Measurements from ENCODE around the gene SRRD. TPM values are rescaled to one million over a fixed set of nuclear protein-coding genes. Genes with fewer than 3 reads are reported as not detected.

The SRRD gene
- total and polyA plus RNA-seq, 8 donors = 4.0 to 64.2 (median 10.0) TPM

DNA sequence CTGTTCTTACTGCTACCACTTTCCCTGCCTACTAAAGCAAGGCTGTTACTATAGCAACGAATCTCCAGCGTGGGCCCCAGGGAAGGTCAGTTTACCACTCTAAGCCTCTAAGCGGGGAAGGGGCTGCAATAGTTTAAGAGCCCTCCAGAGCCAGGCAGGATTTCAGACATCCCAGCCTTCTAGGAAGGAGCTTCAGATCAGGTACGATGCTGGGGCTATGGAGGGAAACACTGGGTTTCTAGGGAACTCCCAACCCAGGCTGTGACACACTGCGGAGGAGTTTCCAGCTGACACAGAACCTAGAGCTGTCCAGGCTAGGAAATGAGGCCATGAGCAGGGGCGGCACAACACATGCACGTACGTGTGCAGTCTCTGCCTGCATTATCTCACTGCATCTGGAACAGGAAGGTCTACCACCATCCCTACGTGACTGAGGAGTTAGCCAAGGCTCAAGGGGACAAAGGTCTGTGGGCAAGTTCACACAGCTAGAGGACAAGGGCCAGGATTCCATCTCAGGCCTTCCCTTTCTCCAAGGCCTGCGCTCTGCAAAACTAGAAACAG, 20.5 kb upstream of the SRRD start:
- WGBS, 5 donors = 69 to 79% (median 75%) methylated on average over 10 of the region's 10 CpGs
- intact Hi-C loops (cut with DNase I; ENCODE audit: low total_unique reads) = loop anchor here (5.0 kb wide), 1 partner anchor 66 kb away; no protein-coding TSS in a partner anchor
- H3K27me3 ChIP-seq = no peaks in the 10 kb centered on the region
- H3K36me3 ChIP-seq = peaks cover 44 to 94% (median 91%) of the 10 kb centered on the region in 4 donors
- DNase-seq = peak in 1 of 2 donors; percentile 41
- no peak overlapping the region for H3K4me3 ChIP-seq
- H3K27ac ChIP-seq = no peak overlapping the region
- H3K4me1 ChIP-seq = peaks cover 0 to 12% (median 4%) of the 10 kb centered on the region in 4 donors
- TF ChIP-seq POLR2AphosphoS5 (IDR thresholded peaks at IDR 0.05) (no peak), POLR2A (IDR thresholded peaks at IDR 0.05) (no peak), EP300 (IDR thresholded peaks at IDR 0.05) (no peak)
- TF ChIP-seq, protein P1, sequence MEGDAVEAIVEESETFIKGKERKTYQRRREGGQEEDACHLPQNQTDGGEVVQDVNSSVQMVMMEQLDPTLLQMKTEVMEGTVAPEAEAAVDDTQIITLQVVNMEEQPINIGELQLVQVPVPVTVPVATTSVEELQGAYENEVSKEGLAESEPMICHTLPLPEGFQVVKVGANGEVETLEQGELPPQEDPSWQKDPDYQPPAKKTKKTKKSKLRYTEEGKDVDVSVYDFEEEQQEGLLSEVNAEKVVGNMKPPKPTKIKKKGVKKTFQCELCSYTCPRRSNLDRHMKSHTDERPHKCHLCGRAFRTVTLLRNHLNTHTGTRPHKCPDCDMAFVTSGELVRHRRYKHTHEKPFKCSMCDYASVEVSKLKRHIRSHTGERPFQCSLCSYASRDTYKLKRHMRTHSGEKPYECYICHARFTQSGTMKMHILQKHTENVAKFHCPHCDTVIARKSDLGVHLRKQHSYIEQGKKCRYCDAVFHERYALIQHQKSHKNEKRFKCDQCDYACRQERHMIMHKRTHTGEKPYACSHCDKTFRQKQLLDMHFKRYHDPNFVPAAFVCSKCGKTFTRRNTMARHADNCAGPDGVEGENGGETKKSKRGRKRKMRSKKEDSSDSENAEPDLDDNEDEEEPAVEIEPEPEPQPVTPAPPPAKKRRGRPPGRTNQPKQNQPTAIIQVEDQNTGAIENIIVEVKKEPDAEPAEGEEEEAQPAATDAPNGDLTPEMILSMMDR (IDR thresholded peaks at IDR 0.05) = no peak
- H3K9me3 ChIP-seq = no peaks in the 10 kb centered on the region

DNA sequence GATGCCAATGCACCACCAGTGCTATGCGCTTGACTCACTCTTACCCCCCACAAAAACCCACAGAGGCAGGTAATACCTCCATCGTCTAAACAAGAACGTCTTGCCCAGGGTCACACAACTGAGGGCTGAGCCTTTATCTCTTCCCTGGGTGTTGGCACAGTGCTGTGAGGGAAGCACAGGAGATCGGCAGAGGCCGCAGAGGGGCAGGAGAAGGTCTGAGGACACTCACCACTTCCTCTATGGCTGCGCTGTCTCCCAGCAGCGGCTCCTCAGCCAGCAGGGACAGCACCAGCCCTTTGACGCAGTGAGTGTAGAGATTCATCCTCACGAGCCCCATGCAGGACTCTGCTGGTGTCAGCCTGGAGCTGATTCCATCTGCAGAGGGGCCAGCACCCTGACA, 20.0 kb upstream of the SRRD start:
- intact Hi-C loops (cut with DNase I; ENCODE audit: low total_unique reads) = loop anchor here (5.0 kb wide), 1 partner anchor 66 kb away; no protein-coding TSS in a partner anchor
- peaks cover 45 to 94% (median 91%) of the 10 kb centered on the region in 4 donors for H3K36me3 ChIP-seq

DNA sequence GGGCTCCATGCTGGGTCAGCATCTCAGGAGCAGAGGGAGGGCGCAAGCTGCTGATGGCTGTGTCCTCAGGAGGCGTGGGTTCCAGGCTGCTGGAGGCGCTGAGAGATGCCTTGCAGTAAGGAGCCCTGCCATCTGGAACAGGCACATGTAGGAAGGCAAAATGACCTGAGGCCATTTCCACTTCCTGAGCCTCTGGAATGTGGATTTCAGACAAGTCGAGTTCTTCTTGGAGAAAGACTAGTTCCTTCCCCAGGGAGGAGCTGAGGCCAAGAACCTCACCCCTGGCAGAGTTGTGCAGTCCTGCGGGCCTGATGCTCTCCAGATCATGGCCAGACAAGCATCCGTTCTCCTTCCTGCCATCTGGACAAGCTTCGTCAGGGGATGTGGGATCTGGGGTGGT, 19.4 kb upstream of the SRRD start:
- DNase-seq = no peak
- intact Hi-C loops (cut with DNase I; ENCODE audit: low total_unique reads) = loop anchor here (5.0 kb wide), 1 partner anchor 67 kb away; no protein-coding TSS in a partner anchor
- 68 to 88% (median 86%) methylated on average over 7 of the region's 7 CpGs for WGBS, 5 donors
- Histone ChIP-seq H3K9me3 (no peaks in the 10 kb centered on the region), H3K36me3 (peaks cover 49 to 94% (median 91%) of the 10 kb centered on the region in 4 donors), H3K4me3 (no peak overlapping the region), H3K27me3 (no peaks in the 10 kb centered on the region), H3K27ac (no peak overlapping the region), H3K4me1 (peaks cover 0 to 12% (median 4%) of the 10 kb centered on the region in 4 donors)
- no peak for TF ChIP-seq POLR2AphosphoS5 (IDR thresholded peaks at IDR 0.05)

More for the DNA sequence above, 20.0 kb upstream of the SRRD start:
- no peak for DNase-seq
- no peak for TF ChIP-seq POLR2A (IDR thresholded peaks at IDR 0.05)
- no peak for TF ChIP-seq EP300 (IDR thresholded peaks at IDR 0.05)
- TF ChIP-seq, protein P1 (IDR thresholded peaks at IDR 0.05) = no peak
- no peak for TF ChIP-seq POLR2AphosphoS5 (IDR thresholded peaks at IDR 0.05)
- Histone ChIP-seq H3K4me1 (peaks cover 0 to 12% (median 4%) of the 10 kb centered on the region in 4 donors), H3K4me3 (no peak overlapping the region), H3K9me3 (no peaks in the 10 kb centered on the region), H3K27ac (no peak overlapping the region), H3K27me3 (no peaks in the 10 kb centered on the region)
- 75 to 90% (median 84%) methylated on average over 7 to 9 of the region's 9 CpGs for WGBS, 5 donors

DNA sequence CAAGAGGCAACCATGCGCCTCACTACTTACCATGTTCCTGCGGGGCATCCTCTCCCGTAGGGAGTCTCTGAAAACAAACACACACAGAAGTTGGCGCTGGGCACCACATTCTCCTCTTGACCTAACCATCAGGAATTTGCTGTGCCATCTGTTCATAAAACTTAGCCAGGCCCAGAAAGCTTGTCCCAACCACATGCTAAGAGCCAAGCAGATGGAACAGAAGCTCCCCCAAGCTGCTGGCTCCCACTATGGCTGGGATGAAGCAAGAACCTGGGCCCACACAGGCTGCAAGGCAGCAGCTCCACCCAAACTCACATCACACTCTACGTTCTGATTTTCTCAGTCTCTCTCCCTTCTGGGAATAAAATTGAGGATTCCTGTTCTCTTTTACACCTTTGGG, 17.5 kb upstream of the SRRD start:
- H3K9me3 ChIP-seq = no peaks in the 10 kb centered on the region
- no peak overlapping the region for H3K27ac ChIP-seq
- H3K4me3 ChIP-seq = no peak overlapping the region
- H3K4me1 ChIP-seq = peaks cover 0 to 6% (median 2%) of the 10 kb centered on the region in 4 donors
- no peak for DNase-seq
- no peaks in the 10 kb centered on the region for H3K27me3 ChIP-seq
- intact Hi-C loops (cut with DNase I; ENCODE audit: low total_unique reads) = no loop called here
- H3K36me3 ChIP-seq = peaks cover 66 to 100% (median 99%) of the 10 kb centered on the region in 4 donors
- WGBS, 5 donors = 70 to 95% (median 89%) methylated on average over 5 of the region's 5 CpGs
- TF ChIP-seq, protein P1 (IDR thresholded peaks at IDR 0.05) = no peak
- TF ChIP-seq POLR2A (IDR thresholded peaks at IDR 0.05) (no peak), EP300 (IDR thresholded peaks at IDR 0.05) (no peak), POLR2AphosphoS5 (IDR thresholded peaks at IDR 0.05) (no peak)

DNA sequence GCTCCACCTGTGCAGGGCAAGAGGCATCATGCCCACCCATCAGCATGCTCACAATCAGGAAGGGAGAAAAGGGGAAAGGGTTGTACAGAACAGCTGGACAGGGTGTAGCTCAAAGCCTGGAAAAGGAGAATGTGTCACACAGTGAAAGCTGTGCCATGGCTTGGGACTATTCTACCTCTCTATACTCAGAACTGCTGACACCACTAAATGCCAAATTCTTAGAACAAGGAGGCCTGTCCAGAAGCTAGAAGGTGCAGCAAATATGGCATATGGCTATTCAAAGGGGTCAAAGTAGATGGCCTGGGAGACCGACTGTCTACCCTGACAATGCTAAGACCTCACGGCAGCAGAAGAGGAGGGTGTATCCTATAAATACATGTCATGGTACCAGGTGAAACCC, 12.9 kb upstream of the SRRD start:
- TF ChIP-seq, protein P1 (IDR thresholded peaks at IDR 0.05) = no peak
- TF ChIP-seq POLR2AphosphoS5 (IDR thresholded peaks at IDR 0.05) (no peak), EP300 (IDR thresholded peaks at IDR 0.05) (no peak), POLR2A (IDR thresholded peaks at IDR 0.05) (no peak)
- no peaks in the 10 kb centered on the region for H3K27me3 ChIP-seq
- no peaks in the 10 kb centered on the region for H3K9me3 ChIP-seq
- intact Hi-C loops (cut with DNase I; ENCODE audit: low total_unique reads) = no loop called here
- H3K4me3 ChIP-seq = no peak overlapping the region
- DNase-seq = no peak
- H3K36me3 ChIP-seq = peaks cover 62 to 100% (median 99%) of the 10 kb centered on the region in 4 donors
- 92 to 98% (median 94%) methylated on average over 2 of the region's 2 CpGs for WGBS, 5 donors
- peaks cover 0 to 8% (median 0%) of the 10 kb centered on the region in 4 donors for H3K4me1 ChIP-seq
- H3K27ac ChIP-seq = peak overlapping the region in 3 of 5 donors; percentile 20 to 43 (median 41)

Measured in stomach (tissue), 9 donors.